Neural cell (in vitro differentiated cells): ENCODE results near the gene SYTL3. TPM values are rescaled to one million over a fixed set of nuclear protein-coding genes. Genes with fewer than 3 reads are reported as not detected.

ENCODE experiments used
- H2AFZ ChIP-seq: fragments of 200-600, 300-800 bp; sonication (generic), shearing (Covaris generic); 2 replicates; pipeline ENCODE4 v1.6.0; 2014; ENCODE audit warnings: low read depth, mild to moderate bottlenecking, antibody characterized with exemption, low read length, moderate library complexity
- H3F3A ChIP-seq: fragments of 200-600 bp; shearing (Covaris generic); 2 replicates; pipeline ENCODE4 v1.6.1; 2016; ENCODE audit warnings: mild to moderate bottlenecking, moderate library complexity, mixed read lengths, antibody characterized with exemption, low read length; ENCODE audit not compliant: insufficient read depth, poor library complexity, severe bottlenecking
- H3K27ac ChIP-seq: fragments of 200-600, 300-800 bp; sonication (generic), shearing (Covaris generic); 2 replicates; pipeline ENCODE4 v1.5.1; 2014; ENCODE audit warnings: mild to moderate bottlenecking, low read length, moderate library complexity
- H3K27me3 ChIP-seq: fragments of 300-800, 200-600 bp; sonication (generic), shearing (Covaris generic); 2 replicates; pipeline ENCODE4 v1.6.0; 2014; ENCODE audit warnings: mild to moderate bottlenecking, low read depth, low read length, moderate library complexity; ENCODE audit not compliant: insufficient read depth
- H3K36me3 ChIP-seq: fragments of 300-800, 200-600 bp; sonication (generic), shearing (Covaris generic); 2 replicates; pipeline ENCODE4 v1.5.1; 2014; ENCODE audit warnings: mild to moderate bottlenecking, antibody characterized with exemption, low read length, moderate library complexity; ENCODE audit not compliant: insufficient read depth
- H3K4me2 ChIP-seq: fragments of 300-800, 200-600 bp; sonication (generic), shearing (Covaris generic); 2 replicates; pipeline ENCODE4 v1.6.0; 2014; ENCODE audit warnings: mild to moderate bottlenecking, low read length
- H3K4me3 ChIP-seq: fragments of 300-800, 200-600 bp; sonication (generic), shearing (Covaris generic); 2 replicates; pipeline ENCODE4 v1.5.1; 2014; ENCODE audit warnings: mild to moderate bottlenecking, low read length, moderate library complexity
- H3K79me2 ChIP-seq: fragments of 200-600 bp; shearing (Covaris generic); replicated peaks from 2 replicates; pipeline ENCODE4 v1.6.0; 2014; ENCODE audit warnings: mild to moderate bottlenecking, low read length, moderate library complexity; ENCODE audit not compliant: insufficient read depth
- H3K9ac ChIP-seq: fragments of 300-800, 200-600 bp; sonication (generic), shearing (Covaris generic); 2 replicates; pipeline ENCODE4 v1.6.1; 2016; ENCODE audit warnings: mild to moderate bottlenecking, low read length, mixed read lengths
- H3K9me2 ChIP-seq: fragments of 200-600 bp; shearing (Covaris generic); 2 replicates; pipeline ENCODE4 v1.6.1; 2016; ENCODE audit warnings: mild to moderate bottlenecking, low read length, mixed read lengths; ENCODE audit not compliant: insufficient read depth
- H3K9me3 ChIP-seq: fragments of 200-600, 300-800 bp; sonication (generic), shearing (Covaris generic); 2 replicates; pipeline ENCODE4 v1.6.1; 2016; ENCODE audit warnings: mild to moderate bottlenecking, mixed run types, low read length, moderate library complexity, mixed read lengths
- H4K20me1 ChIP-seq: fragments of 200-600 bp; shearing (Covaris generic); 2 replicates; pipeline ENCODE4 v1.6.1; 2016; ENCODE audit warnings: mild to moderate bottlenecking, mixed run types; ENCODE audit not compliant: insufficient read depth
- CTCF ChIP-seq: fragments of 450-650 bp; IDR thresholded peaks from 2 replicates; pipeline ENCODE4 v1.5.1; 2014; ENCODE audit warnings: antibody characterized with exemption, mild to moderate bottlenecking, moderate library complexity; ENCODE audit not compliant: poor library complexity, severe bottlenecking
- EP300 ChIP-seq: fragments of 450-650 bp; conservative IDR thresholded peaks from 2 replicates; pipeline ENCODE4 v1.6.1; 2014; ENCODE audit warnings: antibody characterized with exemption, mild to moderate bottlenecking, moderate library complexity; ENCODE audit not compliant: poor library complexity, severe bottlenecking
- EZH2 ChIP-seq: fragments of 200-600, 300-800 bp; shearing (Covaris generic), sonication (generic); IDR thresholded peaks from 2 replicates; pipeline ENCODE4 v1.6.1; 2014; ENCODE audit warnings: antibody characterized with exemption, low read length, borderline replicate concordance, mild to moderate bottlenecking; ENCODE audit not compliant: insufficient read depth, poor library complexity, severe bottlenecking
- MXI1 ChIP-seq: fragments of 450-650 bp; conservative IDR thresholded peaks from 2 replicates; pipeline ENCODE4 v1.6.1; 2014; ENCODE audit warnings: antibody characterized with exemption, mild to moderate bottlenecking; ENCODE audit not compliant: poor library complexity, severe bottlenecking
- POLR2AphosphoS5 ChIP-seq: IDR thresholded peaks from 2 replicates; pipeline ENCODE4 v1.6.1; 2012
- RAD21 ChIP-seq: fragments of 450-650 bp; conservative IDR thresholded peaks from 2 replicates; pipeline ENCODE4 v1.6.1; 2014; ENCODE audit warnings: antibody characterized with exemption, mild to moderate bottlenecking, moderate library complexity
- REST ChIP-seq: IDR thresholded peaks from 2 replicates; pipeline ENCODE4 v1.6.1; 2012; ENCODE audit warnings: borderline replicate concordance
- SMC3 ChIP-seq: fragments of 450-650 bp; conservative IDR thresholded peaks from 2 replicates; pipeline ENCODE4 v1.6.1; 2014; ENCODE audit warnings: antibody characterized with exemption, mild to moderate bottlenecking, moderate library complexity; ENCODE audit not compliant: poor library complexity
- TAF1 ChIP-seq: IDR thresholded peaks from 2 replicates; pipeline ENCODE4 v1.6.1; 2012; ENCODE audit warnings: low read depth
- polyA plus RNA-seq: library from polyadenylated mRNA; depleted of rRNA; stranded (reverse); fragments of >200 nt; gene quantifications from 2 replicates; pipeline ENCODE4 v1.2.3, GENCODE V29; 2014

SYTL3 gene
- polyA plus RNA-seq, 1 donor from 2014 or later = 2.1 TPM

DNA sequence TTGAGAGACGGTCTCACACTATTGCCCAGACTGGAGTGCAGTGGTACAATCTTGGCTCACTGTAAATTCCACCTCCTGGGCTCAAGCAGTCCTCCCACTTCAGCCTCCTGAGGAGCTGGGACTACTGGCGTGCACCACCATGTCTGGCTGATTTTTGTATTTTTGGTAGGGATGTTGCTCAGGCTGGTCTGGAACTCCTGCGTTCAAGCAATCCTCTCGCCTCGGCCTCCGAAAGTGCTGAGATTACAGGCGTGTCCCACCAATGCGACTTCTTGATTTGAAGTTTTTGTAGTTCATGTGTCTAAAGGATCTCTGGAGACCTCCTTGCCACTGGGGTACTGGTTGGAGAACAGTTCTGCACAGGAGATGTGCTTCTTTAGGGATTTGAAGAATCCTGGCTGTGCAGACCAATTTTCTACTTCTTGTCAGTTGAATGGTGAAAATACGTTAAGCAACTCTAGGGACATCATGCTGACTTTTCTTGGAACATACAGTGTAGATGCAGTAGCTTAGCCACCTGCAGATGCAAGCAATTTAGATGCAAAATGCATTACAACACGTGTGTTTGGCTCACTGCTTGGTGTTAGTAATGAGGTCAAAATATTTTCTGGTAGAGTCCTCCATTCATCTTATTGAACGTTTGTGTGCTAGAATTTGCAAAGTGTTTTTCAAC lies 28.2 kb downstream of the SYTL3 start:
- Histone ChIP-seq H3K9ac (no peak overlapping the region), H3K9me2 (no peaks in the 10 kb centered on the region), H3K9me3 (no peaks in the 10 kb centered on the region), H2AFZ (no peak overlapping the region), H3K79me2 (no peaks in the 10 kb centered on the region), H3F3A (no peaks in the 10 kb centered on the region), H3K36me3 (no peaks in the 10 kb centered on the region), H4K20me1 (no peaks in the 10 kb centered on the region), H3K4me3 (no peak overlapping the region), H3K27me3 (no peaks in the 10 kb centered on the region), H3K4me2 (no peak overlapping the region), H3K27ac (no peak overlapping the region)
- TF ChIP-seq MXI1 = no peak

DNA sequence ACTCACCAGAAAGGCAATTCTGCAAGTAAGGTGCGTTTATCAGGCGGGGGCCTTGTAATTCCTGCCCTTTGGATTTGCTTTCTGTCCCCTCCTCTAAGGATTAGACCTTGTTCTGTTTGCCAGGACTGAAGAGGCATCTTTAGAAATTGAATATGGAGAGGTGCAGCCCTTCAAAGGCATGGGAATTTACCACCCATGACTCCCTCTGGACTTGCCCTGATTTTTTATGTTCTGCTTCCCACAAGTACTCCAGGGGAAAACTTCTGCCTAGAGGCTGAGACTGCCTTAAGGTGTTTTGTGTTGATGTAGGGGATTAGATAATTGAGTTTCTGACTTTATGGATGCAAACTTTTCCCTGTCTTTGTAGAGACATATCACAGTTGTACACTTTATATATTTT lies 30.2 kb downstream of the SYTL3 start:
- no peak overlapping the region for H3K9ac ChIP-seq
- no peak overlapping the region for H3K4me3 ChIP-seq
- no peak for TF ChIP-seq REST
- TF ChIP-seq SMC3 = no peak
- no peak for TF ChIP-seq TAF1
- TF ChIP-seq MXI1 = no peak
- no peak for TF ChIP-seq CTCF
- no peak for TF ChIP-seq POLR2AphosphoS5
- TF ChIP-seq EZH2 = no peak
- no peak for TF ChIP-seq RAD21
- TF ChIP-seq EP300 = no peak
- H3K27ac ChIP-seq = no peak overlapping the region
- no peak overlapping the region for H2AFZ ChIP-seq
- no peaks in the 10 kb centered on the region for H3K36me3 ChIP-seq
- no peaks in the 10 kb centered on the region for H3F3A ChIP-seq
- no peaks in the 10 kb centered on the region for H3K9me3 ChIP-seq
- H3K79me2 ChIP-seq = no peaks in the 10 kb centered on the region
- no peak overlapping the region for H3K4me2 ChIP-seq
- H3K9me2 ChIP-seq = no peaks in the 10 kb centered on the region
- H4K20me1 ChIP-seq = no peaks in the 10 kb centered on the region
- no peaks in the 10 kb centered on the region for H3K27me3 ChIP-seq
